GM10847 (cell line): ENCODE data around the gene PSMB1.
A peak's percentile ranks its signal among the peaks of the same experiment; 100 is the strongest.

ENCODE experiments used
- POLR2A ChIP-seq: IDR thresholded peaks from 2 replicates; pipeline ENCODE4 v1.6.1; 2011; ENCODE audit not compliant: insufficient read length; ENCODE audit errors: extremely low read depth

Gene PSMB1

DNA sequence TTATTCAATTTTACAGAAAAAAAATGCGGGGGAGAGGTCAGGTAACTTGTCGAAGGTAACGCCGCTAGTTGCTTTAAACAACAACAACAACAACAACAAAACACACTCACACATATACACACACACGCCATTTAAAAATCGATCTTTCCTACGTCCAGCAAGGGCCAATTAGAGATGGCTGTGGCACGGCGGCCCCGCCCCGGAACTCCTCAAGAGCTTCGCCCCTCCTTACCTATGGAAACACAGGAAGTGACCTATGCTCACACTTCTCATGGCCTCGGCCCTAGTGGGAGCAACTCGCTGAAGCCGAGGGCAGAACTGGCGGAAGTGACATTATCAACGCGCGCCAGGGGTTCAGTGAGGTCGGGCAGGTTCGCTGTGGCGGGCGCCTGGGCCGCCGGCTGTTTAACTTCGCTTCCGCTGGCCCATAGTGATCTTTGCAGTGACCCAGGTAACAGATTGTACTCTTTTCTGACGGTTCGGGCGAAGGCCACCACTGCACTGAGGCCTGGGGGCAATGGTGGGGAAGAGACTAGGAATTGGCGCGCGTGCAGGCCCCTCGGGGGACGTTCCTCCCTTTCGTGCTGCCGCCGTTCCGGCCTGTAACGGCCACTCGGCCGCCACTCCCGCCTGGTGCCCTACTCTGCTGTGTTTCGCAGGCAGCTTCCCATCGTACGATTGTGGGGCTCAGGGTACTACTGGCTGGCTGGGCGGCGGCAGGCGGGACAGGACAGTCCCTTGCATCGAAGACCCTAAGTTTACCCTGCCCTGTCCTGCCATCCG, 1.1 kb upstream of the PSMB1 start, which contains the start of gene TBP:
TBP (plus strand) TSS at position 357 of the 783 bp plus-strand sequence. CDS start 2,661 bp downstream, outside the sequence.
- peak; percentile 66 for TF ChIP-seq POLR2A

DNA sequence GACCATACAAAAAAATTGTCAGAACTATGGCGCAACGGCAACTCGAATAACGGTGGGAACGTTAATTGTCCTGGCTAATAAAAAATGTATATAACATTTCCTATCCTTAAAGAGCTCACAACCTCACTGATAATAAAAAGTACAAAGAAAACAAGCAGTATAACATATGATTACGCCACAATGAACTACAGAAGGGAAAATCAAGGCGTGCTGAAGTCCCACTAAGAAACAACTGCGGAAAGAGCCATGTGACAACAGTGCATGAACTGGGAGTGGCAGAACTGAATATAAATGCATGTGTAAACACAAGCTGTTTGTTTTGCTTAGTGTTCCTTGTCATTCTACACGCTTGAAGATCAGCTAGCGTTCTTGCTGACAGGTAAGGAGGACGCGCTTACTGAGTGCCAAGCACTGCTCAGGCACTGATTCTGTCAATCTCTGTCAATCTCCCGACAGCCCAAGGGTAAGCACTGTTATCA, 466 bp upstream of the PSMB1 start:
- TF ChIP-seq POLR2A: no peak

DNA sequence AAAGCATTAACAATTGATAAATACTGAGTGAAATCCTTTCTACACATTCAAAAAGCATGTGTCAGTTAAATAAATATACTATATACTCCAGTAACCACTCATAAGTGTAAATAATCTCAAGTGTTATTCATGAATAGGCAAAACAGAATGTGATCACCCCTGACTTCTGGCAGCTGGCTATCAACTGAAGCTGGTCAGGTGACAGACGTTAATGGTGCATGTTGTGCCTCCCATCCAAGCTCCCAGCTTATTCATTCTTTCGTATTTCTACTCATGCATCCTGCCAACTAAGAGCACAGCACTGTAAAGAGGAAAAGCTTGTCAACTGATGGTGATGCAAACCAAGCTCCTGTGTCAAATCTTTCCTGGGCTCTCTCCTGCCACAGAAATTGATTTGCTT, 7.7 kb downstream of the PSMB1 start:
- TF ChIP-seq POLR2A: no peak

DNA sequence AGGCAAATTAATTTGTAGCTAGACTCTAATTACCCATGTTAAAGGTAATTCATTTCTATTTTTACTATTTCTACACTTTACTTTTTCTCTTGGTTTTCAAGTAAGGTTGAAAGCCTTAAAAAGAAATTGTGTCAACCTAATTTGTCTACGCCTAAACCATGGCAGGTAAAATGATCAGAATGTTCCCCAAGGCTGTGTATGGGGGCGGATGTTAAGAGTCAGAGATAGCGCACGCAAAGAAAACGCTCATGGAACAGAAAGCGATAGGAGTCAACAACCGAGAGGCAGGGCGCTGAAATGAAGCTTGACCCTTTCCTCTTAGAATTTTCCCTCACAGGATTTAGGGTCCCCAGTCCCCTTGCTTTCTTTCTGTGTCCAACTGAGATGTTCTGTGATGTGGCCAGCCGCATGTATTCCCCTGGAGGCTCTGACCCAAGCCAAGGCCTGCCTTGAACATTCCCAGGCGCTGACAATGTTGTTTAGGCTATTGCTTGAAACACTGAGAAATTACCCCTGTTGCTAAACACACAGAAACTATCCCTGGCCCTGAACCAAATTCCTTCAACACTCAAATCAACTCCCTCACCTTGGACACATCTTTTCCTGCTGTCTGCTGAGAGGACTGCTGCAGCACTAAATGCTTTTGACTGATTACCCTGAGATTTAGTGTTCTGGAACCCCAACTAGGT, 10.9 kb downstream of the PSMB1 start:
- TF ChIP-seq POLR2A: no peak

DNA sequence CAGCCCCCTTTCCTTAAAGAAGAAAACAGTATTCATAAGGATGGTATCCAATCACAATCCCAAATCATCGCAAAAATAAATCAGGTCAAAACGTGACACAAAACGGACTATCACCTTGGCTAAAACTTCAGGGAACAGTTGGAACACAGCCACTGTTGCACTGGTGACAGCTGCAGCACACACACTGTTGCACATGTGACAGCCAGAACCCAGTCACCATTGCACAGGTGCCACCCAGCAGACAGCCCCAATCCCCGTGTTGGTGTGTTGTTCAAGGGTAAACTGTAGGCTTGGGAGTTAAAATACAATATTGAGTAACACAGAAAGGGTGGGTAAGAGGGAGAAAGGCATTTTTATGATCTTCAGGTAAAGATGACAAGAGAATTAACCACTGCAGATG, 15.8 kb downstream of the PSMB1 start:
- TF ChIP-seq POLR2A: no peak

DNA sequence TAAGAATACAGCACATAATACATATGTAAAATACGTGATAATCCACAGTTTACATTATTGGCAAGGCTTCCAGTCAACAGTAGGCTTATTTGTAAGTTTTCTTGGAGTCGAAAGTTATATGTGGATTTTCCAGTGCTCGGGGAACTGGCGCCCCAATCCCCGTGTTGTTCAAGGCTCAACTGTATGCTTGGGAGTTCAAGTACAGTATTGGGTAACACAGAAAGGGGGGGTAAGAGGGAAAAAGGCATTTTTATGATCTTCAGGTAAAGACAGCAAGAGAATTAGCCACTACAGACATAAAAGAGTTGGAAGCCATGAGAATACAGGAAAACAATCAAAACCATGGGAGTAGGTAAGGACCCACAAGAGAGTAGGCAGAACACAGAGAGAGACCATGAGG, 16.4 kb downstream of the PSMB1 start:
- TF ChIP-seq POLR2A: no peak

DNA sequence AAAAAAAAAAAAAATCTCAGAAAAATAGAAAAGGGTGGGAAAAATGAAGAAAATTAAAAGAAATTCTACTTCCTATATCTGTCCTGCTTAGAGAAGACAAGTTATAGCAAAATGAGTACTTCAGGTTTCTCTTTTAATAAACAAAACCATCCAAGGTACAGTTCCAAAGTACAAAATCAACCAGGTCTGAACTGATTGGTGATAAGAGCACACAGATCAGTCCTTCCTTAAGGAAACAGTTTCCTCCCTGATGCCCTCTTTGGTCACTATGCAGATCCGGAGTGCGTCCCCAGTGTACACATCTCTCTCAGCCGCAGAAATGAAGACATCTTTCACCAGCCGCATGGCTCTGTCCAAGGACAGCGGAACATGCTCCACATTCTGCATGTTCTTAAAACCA, 18.1 kb downstream of the PSMB1 start:
- TF ChIP-seq POLR2A: no peak

DNA sequence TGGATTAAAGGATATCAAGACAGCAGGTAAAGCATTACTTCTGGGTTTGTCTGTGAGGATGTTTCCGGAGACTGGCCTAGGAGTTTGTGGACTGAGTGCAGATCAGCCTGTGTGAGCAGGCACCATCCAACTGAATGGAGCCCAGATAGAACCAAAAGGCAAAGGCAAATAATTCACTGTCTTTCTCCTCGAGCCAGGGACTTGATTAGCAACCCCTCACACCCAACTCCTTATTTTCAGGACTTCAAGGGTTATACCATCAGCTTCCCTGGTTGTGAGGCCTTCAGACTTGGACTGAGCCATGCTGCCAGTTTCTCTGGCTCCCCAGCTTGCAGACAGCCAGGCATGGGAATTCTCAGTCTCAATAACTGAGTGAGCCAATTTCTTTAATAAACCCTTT, 19.3 kb downstream of the PSMB1 start:
- TF ChIP-seq POLR2A: no peak

DNA sequence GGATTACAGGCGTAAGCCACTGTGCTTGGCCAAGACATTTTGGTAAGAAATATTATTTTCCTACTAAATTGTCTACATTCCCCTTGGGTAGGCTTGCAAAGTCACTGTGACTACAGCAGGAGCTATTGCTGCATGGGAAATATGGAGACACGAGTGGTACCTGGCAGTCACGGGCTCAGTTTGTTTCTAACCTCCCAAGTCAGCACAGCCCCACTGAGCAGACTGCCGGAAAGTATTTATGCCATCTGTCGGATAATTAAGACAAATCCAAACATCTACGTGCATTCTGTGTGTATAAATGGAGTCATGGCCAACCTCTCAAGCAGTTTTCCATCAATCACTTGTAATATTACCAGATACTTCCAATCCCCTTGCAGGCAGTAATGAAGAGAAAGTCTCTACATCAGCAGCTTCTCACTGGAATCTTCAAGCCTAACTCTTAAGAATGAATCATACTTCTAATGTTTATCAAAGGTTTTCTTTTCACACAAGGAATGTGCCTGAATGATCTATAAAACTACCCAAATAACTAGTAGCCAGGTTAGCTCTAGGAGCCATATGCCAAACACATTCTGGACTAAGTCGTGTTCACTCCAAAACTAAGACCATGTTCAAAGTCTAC, 20.1 kb downstream of the PSMB1 start:
- TF ChIP-seq POLR2A: no peak

DNA sequence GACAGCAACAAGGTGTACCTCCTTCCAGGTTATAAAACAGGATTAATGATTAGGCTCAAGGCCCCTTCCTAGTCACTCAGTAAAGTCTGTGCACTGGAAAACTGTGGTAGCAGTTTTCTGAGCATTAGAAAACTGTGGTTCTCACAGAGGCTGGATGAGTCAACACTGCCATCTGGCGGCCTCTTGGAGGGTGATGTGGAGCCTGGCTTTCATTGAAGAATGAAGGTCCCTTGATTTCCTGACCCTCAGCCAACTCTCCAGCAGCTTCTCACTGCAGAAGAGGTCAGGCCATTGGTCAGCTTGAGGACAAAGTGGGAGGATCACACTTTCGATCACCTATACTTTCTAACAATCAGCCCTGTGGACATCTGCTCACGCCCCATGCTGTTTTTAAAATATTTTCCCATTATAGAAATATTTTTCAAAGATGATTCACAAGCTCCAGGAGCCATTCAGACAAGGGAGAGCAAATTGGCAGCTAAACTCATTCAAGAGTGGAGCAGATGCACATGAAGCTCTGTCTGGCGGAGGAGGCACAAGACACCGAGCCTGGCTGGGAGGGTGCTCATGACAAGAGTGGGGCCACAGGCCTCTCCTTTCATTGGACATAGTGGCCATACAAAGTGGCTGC, 23.2 kb downstream of the PSMB1 start:
- TF ChIP-seq POLR2A: no peak

DNA sequence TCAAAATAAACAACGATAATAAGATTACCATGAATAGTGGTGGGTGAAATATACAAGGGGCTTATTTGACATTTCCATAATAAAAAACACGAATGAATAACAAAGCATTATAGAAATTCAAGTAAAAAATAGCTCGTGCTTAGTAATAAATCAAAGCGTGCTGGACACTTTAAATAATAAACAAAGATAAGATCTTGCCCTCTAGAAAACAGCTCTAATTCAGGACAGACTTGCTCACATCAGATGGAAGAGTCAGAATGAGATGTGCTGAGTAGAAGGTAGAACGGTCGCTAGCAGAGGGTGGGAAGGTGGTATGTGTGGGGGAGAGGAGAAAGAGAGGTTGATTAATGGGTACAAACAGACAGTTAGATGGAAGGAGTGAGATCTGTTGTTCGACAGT, 27.3 kb downstream of the PSMB1 start:
- TF ChIP-seq POLR2A: no peak

DNA sequence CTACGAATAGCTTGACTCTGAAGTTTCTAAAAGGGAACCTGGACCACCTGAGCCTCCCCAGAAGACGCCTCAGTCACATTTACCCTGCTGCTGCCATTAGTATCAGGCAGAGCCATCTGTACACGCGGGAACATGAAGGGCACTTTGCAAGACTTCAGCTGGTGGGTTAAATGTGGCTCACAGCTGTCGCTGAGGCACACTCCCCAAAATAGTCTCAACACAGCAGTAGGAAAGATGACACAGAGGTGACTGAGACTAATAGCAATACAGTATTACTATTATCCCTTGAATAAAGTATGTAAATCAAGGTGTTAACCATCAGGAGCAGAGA, 29.0 kb downstream of the PSMB1 start:
- TF ChIP-seq POLR2A: no peak

DNA sequence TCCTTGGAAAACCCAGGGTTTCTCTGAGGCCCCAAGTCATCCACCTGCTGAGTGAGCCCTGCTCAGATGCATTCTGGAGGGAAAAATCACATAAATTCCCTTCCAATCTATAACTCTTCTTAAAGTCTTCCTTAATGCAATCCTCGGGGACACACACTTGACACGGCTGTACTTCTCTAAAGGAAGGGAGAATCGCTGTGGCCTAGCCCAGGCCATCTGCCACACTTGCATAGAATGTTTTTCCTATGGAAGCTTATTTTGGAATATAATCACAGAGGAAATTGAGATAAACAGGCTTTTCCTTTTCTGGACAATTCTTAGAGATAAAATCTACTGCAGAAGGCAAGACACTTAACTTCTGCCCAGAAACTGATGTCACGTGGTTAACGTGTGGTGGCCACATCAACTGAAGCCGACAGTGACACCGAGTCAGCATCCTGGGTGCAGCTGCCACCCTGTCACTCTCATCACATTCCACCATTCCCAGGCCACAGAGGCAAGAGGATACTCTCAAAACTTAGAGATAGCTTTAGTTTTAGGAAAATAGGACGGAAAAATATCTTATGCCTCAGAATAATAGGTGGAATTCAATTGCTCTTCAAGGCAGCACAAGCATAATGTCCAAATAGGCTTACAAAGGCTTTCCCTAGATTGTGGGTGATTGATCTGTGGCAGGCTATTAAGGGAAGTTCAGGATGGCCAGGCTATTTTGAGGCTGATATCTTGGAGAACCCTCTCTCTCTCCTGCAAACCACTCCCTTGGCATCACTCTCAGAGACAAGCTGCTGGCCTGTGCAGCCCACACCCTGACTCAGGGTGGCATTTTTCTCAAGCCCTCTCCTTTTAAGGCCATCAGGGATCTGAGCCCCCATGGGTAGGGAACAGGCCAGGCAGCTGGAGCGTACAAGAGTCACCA, 29.6 kb downstream of the PSMB1 start:
- no peak for TF ChIP-seq POLR2A

DNA sequence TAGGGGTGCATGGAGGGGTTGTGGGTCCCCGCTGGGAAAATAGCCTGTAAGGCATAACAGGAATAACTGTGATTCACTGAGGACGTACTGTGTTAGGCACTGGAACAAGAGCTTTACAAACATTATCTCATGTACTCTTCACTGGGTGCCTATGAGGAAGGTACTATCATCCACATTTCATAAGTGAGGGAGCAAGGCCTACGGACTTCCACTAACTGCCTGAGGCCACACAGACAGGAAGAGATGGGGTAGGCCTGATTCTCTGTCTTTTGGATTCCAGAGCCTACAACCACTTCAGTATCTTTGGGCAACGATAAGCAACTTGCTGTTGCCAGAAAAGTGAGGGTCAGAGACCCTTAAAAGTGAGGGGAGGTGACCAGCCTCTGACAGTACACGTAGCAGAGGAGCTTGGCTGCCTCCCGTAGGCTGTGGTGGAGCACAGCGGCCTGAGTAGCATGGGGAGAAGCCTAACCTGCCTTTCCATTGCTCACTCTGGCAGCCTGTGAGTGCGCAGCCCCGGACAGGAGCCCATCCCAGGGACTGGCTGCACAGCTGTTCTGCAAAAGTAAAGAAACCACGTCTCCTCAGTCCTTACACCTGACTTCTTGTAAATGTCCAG, 30.4 kb downstream of the PSMB1 start:
- TF ChIP-seq POLR2A: no peak

DNA sequence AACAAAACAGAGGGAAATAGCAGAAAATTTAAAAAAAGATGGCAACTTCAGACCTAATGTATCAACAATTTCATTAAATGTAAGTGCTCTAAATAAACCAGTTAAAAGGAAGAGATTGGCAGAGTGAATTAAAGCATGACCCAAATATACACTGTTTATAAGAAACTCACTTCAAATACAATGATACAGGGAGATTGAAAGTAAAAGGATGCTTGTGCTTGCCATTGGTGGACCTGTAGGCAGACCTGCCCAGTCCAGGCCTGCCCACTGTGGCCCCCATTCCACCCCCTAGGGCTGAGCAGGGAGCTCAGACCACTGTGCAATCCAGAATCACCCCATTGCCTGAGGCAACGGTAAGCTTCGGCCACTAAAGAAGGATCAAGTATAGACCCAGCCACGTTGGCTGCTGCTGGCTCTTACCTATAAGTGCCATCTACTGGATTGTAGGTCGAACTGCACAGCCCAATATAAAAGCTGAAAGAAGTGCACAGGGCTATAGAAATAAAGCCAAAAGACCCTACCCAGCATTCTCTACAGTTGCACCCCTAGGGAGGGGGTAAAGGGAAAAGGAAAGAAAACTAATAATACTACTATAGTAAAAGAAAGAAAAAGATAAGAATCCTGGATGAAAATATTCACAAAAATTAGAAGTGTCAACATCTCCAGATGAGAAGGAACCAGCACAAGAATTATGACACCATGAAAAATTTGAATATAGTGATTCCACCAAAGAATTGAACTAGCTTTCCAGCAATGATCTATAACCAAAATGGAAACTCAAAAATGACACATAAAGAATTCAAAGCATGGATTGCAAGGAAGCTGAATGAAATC, 36.1 kb downstream of the PSMB1 start:
- TF ChIP-seq POLR2A: no peak
